ENCODE data around the gene ENKD1.

DNA sequence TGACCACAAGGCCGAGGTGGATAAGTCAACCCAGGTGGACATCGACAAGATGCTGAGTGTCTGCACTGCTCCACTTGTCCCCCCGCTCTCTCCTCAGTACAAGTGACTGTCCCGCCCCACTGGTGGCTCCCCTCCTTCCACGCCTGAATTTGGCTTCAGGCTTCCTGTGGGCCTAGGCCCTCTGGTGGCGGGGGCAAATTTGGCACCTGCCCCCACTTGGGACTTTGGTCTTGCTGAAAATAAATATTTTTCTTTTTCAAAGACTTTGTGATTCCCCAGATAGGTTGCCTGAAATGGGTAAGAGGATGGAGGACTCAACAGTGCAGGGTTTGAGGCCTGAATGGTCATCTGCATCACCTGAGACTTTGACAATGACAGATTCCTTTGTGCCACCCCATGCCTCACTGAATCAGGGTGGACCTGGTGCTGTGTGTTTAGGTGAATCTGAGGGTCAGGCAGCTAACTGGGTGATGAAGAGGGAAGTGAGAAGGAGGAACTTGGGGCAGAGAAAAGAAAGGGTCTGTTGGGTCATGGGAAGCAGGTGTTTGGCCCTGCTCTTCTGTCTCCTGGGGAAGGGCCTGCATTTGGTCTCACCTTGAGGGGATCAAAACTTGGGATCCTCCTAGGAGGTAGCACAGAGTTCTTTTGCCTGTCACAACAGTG, 2.1 kb upstream of the ENKD1 start:
- TF ChIP-seq, protein P1, sequence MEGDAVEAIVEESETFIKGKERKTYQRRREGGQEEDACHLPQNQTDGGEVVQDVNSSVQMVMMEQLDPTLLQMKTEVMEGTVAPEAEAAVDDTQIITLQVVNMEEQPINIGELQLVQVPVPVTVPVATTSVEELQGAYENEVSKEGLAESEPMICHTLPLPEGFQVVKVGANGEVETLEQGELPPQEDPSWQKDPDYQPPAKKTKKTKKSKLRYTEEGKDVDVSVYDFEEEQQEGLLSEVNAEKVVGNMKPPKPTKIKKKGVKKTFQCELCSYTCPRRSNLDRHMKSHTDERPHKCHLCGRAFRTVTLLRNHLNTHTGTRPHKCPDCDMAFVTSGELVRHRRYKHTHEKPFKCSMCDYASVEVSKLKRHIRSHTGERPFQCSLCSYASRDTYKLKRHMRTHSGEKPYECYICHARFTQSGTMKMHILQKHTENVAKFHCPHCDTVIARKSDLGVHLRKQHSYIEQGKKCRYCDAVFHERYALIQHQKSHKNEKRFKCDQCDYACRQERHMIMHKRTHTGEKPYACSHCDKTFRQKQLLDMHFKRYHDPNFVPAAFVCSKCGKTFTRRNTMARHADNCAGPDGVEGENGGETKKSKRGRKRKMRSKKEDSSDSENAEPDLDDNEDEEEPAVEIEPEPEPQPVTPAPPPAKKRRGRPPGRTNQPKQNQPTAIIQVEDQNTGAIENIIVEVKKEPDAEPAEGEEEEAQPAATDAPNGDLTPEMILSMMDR (IDR thresholded peaks at IDR 0.05) = no peak
- TF ChIP-seq POLR2A (IDR thresholded peaks at IDR 0.05) (no peak), POLR2AphosphoS5 (IDR thresholded peaks at IDR 0.05) (no peak)

Data from prostate gland (tissue), 2 donors.